Epithelial cell of proximal tubule (primary cell): ENCODE results near the gene DIPK1B. TPM values are rescaled to one million over a fixed set of nuclear protein-coding genes. Genes with fewer than 3 reads are reported as not detected.
A peak's percentile ranks its signal among the peaks of the same experiment; 100 is the strongest.

Source experiments
- DNase-seq: peaks from one replicate; pipeline ENCODE4 v3.0.0-alpha.2; 2011; ENCODE audit warnings: low read depth
- H3K4me3 ChIP-seq: 2 replicates; pipeline ENCODE4 v1.5.1; 2011; ENCODE audit warnings: low read depth, mild to moderate bottlenecking, low read length
- CTCF ChIP-seq: conservative IDR thresholded peaks from 2 replicates; pipeline ENCODE4 v1.5.1; 2012; ENCODE audit warnings: low read depth, mild to moderate bottlenecking, low read length
- total RNA-seq: library from RNA; depleted of rRNA; stranded (reverse); fragments of >200 nt; gene quantifications from 2 replicates; pipeline ENCODE4 v1.2.3, GENCODE V29; 2015

The DIPK1B gene
- total RNA-seq, 1 donor from 2014 or later, result 20.3 TPM

- H3K4me3 ChIP-seq, result no peak overlapping the region
- no peak for DNase-seq
- no peak for TF ChIP-seq CTCF
These were observed 19.9 kb upstream of the DIPK1B start for GRCh38 chr9:136692185-136693134.

GRCh38 chr9:136693135-136693489 is 19.3 kb upstream of the DIPK1B start:
- TF ChIP-seq CTCF, result no peak
- no peak for DNase-seq
- H3K4me3 ChIP-seq, result no peak overlapping the region

GRCh38 chr9:136693490-136694162 is 18.7 kb upstream of the DIPK1B start:
- no peak for DNase-seq
- no peak for TF ChIP-seq CTCF
- no peak overlapping the region for H3K4me3 ChIP-seq

- no peak overlapping the region for H3K4me3 ChIP-seq
- TF ChIP-seq CTCF, result peak; percentile 81
- DNase-seq, result no peak
These were observed 18.1 kb upstream of the DIPK1B start for GRCh38 chr9:136694163-136694871.

GRCh38 chr9:136694872-136695247 is 17.5 kb upstream of the DIPK1B start:
- DNase-seq, result no peak
- TF ChIP-seq CTCF, result no peak
- no peak overlapping the region for H3K4me3 ChIP-seq

- no peak for TF ChIP-seq CTCF
- no peak overlapping the region for H3K4me3 ChIP-seq
- no peak for DNase-seq
These were observed 16.9 kb upstream of the DIPK1B start for GRCh38 chr9:136695435-136695895.
